HFFc6 (cell line): Measurements from ENCODE around the gene SPOPL. TPM values are rescaled to one million over a fixed set of nuclear protein-coding genes. Genes with fewer than 3 reads are reported as not detected.
A peak's percentile ranks its signal among the peaks of the same experiment; 100 is the strongest.
"Not testable (repeated sequence)": the region's sequence is repeated elsewhere in the genome, so short reads cannot be mapped to it uniquely, and the experiment has no call there.

Experiments used
- DNase-seq: peaks from one replicate; pipeline ENCODE4 v3.0.0-alpha.2; 2018
- H3K27ac Mint-ChIP-seq: 2 replicates; pipeline ENCODE4 v1.8.0; 2020; ENCODE audit warnings: mild to moderate bottlenecking, mixed read lengths
- H3K27me3 Mint-ChIP-seq: 2 replicates; pipeline ENCODE4 v1.8.0; 2021; ENCODE audit warnings: mild to moderate bottlenecking, moderate library complexity, mixed read lengths; ENCODE audit not compliant: insufficient read depth
- H3K36me3 Mint-ChIP-seq: 2 replicates; pipeline ENCODE4 v1.8.0; 2021; ENCODE audit warnings: low read depth, mixed read lengths
- H3K4me1 Mint-ChIP-seq: 2 replicates; pipeline ENCODE4 v1.8.0; 2020; ENCODE audit warnings: low read depth, mixed read lengths
- H3K4me3 Mint-ChIP-seq: 2 replicates; pipeline ENCODE4 v1.8.0; 2020; ENCODE audit warnings: mild to moderate bottlenecking, moderate library complexity, mixed read lengths
- H3K9me3 Mint-ChIP-seq: 2 replicates; pipeline ENCODE4 v1.8.0; 2020; ENCODE audit warnings: mild to moderate bottlenecking, mixed read lengths
- total RNA-seq, 6 experiments: library from RNA; stranded (reverse); fragmentation: NEBNext Ultra II Directional; extraction: Animal tissue kit (Norgen Biotek cat#: 25700); gene quantifications; 2 replicates in 1 of 6; 3 replicates in 5 of 6; pipeline ENCODE4 v1.2.3, GENCODE V29; 2021
- TF ChIP-seq, protein P1 (sequence below): fragments of 200-600 bp; sonication (generic); IDR thresholded peaks from 2 replicates; pipeline ENCODE4 v1.5.0; 2021; ENCODE audit warnings: antibody characterized with exemption, mild to moderate bottlenecking

The SPOPL gene
- total RNA-seq, 6 experiments from 2014 or later, result 9.5 to 13.6 (median 12.3) TPM

DNA sequence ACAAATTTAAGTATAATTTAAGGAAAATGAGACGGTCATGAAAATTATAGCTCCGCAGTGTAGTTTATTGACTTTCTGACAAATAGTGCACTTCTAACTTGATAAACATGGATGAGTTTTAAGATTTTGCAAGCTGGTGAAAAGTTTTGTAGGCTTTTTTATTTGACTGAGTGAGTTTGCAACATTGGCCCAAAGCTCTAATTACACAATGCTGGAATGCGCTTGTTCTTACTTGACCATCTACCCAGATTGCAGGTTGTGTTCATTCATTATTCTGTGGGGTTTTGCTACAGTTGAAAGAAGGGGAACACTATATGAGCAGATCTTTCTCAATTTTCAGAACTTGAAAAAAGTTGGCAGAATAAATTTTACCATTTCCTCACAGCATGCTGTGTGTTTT is 13.5 kb downstream of the SPOPL start:
- no peaks in the 10 kb centered on the region for H3K27me3 Mint-ChIP-seq
- no peak for DNase-seq
- H3K4me1 Mint-ChIP-seq, result peaks cover 31% of the 10 kb centered on the region
- TF ChIP-seq, protein P1, sequence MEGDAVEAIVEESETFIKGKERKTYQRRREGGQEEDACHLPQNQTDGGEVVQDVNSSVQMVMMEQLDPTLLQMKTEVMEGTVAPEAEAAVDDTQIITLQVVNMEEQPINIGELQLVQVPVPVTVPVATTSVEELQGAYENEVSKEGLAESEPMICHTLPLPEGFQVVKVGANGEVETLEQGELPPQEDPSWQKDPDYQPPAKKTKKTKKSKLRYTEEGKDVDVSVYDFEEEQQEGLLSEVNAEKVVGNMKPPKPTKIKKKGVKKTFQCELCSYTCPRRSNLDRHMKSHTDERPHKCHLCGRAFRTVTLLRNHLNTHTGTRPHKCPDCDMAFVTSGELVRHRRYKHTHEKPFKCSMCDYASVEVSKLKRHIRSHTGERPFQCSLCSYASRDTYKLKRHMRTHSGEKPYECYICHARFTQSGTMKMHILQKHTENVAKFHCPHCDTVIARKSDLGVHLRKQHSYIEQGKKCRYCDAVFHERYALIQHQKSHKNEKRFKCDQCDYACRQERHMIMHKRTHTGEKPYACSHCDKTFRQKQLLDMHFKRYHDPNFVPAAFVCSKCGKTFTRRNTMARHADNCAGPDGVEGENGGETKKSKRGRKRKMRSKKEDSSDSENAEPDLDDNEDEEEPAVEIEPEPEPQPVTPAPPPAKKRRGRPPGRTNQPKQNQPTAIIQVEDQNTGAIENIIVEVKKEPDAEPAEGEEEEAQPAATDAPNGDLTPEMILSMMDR, result no peak
- H3K27ac Mint-ChIP-seq, result no peak overlapping the region
- H3K4me3 Mint-ChIP-seq, result no peak overlapping the region
- no peaks in the 10 kb centered on the region for H3K36me3 Mint-ChIP-seq
- no peaks in the 10 kb centered on the region for H3K9me3 Mint-ChIP-seq

DNA sequence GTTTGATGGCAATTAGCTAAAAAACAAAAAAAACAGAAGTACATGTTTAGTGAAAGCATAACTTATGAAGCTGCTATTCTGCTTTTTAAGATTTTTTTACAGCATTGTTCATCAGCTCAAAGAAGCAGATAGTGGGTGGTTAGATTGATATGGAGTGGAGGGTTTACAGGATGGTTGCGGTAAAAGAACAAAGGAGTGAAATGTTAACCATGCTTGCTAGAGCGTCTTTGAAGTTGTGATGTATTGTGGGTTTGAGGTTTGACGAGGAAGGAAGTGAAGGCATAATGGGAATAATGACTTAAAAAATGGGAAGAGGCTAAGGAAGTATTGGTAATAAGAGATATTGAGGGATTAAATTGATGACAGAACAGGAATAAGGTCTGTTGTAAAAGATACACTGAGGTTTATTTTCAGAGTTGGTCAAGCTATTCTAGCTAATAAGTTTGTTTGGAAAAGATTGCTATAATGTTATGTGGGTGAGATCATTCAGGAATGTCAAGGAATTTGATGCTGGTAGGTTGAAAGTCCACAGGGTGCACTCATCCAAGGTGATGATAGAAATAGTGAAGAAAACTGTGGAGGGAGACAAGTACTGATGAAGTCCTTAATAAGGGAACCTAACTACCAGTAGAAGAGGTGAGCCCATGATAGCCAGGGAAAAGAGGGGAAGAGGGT is 14.6 kb downstream of the SPOPL start:
- H3K4me1 Mint-ChIP-seq, result peaks cover 31% of the 10 kb centered on the region
- H3K27ac Mint-ChIP-seq, result peak overlapping the region; percentile 0; the same call in 1 of the 2 replicates
- no peaks in the 10 kb centered on the region for H3K9me3 Mint-ChIP-seq
- no peak overlapping the region for H3K4me3 Mint-ChIP-seq
- H3K36me3 Mint-ChIP-seq, result no peaks in the 10 kb centered on the region
- no peaks in the 10 kb centered on the region for H3K27me3 Mint-ChIP-seq
- TF ChIP-seq, protein P1, result no peak
- peak; percentile 22 for DNase-seq

DNA sequence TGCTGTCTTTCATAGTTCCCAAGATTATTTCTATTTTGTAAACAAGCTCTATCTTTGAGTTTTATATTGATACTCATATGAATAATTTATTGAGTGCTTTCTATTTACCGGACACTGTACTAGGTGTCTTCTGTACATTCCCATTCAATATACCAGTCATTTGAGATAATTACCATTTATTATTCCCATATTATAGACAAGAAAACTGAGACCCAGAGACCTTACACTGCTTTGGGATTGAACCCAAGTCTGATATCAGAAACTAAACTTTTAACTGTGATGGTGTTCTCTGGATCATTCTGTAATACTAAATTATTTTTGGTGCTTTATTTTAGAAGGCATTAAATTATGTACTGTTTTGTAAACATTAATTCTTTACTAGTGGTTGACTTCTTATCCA is 17.3 kb downstream of the SPOPL start:
- Mint-ChIP-seq H3K27me3 (no peaks in the 10 kb centered on the region), H3K4me3 (no peak overlapping the region), H3K36me3 (peaks cover 9% of the 10 kb centered on the region), H3K4me1 (peaks cover 24% of the 10 kb centered on the region), H3K27ac (no peak overlapping the region), H3K9me3 (peaks cover 6% of the 10 kb centered on the region; the same call in 1 of the 2 replicates)
- TF ChIP-seq, protein P1, result no peak
- DNase-seq, result no peak

DNA sequence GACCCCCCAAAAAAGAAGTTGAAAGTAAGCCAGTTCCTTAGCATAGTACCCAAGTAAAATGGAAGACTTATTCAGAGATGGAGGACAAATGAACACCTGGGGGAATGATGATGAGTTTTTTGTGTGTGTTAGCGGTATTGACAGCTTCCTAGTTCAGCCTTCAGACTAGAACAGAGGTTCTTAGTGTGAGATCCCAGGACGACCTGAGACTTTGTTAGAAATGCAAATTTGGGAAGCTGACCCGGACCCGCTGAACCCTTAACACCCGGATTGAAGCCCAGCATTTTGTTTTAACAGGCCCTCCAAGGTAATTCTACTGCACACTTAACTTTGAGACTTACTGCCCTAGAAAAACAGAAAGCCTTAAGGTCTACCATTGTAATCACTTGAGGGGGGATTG is 20.3 kb downstream of the SPOPL start:
- Mint-ChIP-seq H3K36me3 (peaks cover 22% of the 10 kb centered on the region), H3K27me3 (no peaks in the 10 kb centered on the region), H3K9me3 (peaks cover 6% of the 10 kb centered on the region), H3K4me3 (no peak overlapping the region), H3K4me1 (peaks cover 5% of the 10 kb centered on the region), H3K27ac (no peak overlapping the region)
- TF ChIP-seq, protein P1, result no peak
- no peak for DNase-seq

DNA sequence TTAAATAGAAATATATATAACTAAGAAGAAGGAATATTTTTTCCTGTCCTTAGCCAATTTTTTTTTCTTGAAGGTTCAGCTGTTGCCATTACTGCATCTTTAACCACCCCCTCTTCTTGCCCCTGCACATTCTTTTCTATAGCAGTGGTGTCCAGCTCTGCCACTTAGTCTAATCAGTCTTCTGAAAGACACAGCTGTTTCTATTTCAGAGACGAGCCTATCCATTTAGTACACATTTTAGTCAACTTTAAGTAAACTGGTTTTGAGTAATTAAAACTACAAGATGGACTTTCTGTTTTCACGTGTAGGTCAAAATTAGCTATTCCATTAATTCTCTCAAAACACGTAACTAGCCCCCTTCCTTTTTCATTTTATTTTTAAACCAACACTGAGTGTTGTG is 21.0 kb downstream of the SPOPL start:
- DNase-seq, result no peak
- Mint-ChIP-seq H3K36me3 (peaks cover 22% of the 10 kb centered on the region), H3K4me3 (no peak overlapping the region), H3K4me1 (no peaks in the 10 kb centered on the region; the same call in 1 of the 2 replicates), H3K9me3 (peaks cover 6% of the 10 kb centered on the region), H3K27ac (no peak overlapping the region), H3K27me3 (no peaks in the 10 kb centered on the region)
- TF ChIP-seq, protein P1, result no peak

DNA sequence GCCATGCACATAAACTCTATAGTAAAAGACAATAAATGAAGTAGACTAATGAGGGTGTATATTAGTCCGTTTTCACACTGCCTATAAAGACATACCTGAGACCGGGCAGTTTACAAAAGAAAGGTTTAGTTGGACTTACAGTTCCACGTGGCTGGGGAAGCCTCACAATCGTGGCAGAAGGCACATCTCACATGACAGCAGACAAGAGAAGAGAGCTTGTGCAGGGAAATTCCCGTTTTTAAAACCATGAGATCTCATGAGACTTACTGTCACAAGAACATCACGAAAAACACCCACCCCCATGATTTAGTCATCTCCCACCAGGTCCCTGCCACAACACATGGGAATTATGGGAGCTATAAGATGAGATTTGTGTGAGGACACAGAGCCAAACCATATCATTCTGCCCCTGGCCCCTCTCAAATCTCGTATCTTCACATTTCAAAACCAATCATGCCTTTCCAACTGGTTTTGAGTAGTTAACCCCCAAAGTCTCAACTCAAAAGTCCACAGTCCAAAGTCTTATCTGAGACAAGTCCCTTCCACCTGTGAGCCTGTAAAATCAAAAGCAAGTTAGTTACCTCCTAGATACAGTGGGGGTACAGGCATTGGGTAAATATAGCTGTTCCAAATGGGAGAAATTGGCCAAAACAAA is 21.6 kb downstream of the SPOPL start:
- not testable (repeated sequence) for H3K9me3 Mint-ChIP-seq, H3K4me1 Mint-ChIP-seq

DNA sequence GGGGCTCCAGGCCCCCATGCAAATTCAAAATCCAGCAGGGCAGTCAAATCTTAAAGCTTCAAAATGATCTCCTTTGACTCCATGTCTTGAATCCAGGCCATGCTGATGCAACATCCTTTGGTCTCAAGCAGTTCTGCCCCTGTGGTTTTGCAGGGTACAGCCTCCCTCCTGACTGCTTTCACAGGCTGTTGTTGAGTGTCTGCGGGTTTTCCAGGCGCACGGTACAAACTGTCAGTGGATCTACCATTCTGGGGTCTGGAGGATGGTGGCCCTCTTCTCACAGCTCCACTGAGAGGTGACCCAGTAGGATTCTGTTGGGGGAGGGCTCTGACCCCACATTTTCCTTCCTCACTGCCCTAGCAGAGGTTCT is 22.1 kb downstream of the SPOPL start:
- H3K9me3 Mint-ChIP-seq, H3K4me1 Mint-ChIP-seq, DNase-seq, H3K27me3 Mint-ChIP-seq, H3K27ac Mint-ChIP-seq, H3K4me3 Mint-ChIP-seq: not testable (repeated sequence)
- peaks cover 22% of the 10 kb centered on the region for H3K36me3 Mint-ChIP-seq

More for the DNA sequence above, 21.6 kb downstream of the SPOPL start:
- not testable (repeated sequence) for H3K4me3 Mint-ChIP-seq, H3K27me3 Mint-ChIP-seq, H3K27ac Mint-ChIP-seq, DNase-seq
- H3K36me3 Mint-ChIP-seq, result peaks cover 22% of the 10 kb centered on the region

DNA sequence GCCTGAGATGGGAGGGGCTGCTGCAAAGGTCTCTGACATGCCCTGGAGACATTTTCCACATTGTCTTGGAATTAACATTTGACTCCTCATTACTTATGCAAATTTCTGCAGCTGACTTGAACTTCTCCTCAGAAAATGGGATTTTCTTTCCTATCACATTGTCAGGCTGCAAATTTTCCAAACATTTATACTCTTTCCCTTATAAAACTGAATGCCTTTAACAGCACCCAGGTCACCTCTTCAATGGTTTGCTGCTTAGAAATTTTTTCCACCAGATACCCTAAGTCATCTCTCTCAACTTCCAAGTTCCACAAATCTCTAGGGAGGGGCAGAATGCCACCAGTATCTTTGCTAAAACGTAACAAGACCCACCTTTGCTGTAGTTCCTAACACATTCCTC is 22.8 kb downstream of the SPOPL start:
- H3K36me3 Mint-ChIP-seq, result peaks cover 22% of the 10 kb centered on the region
- not testable (repeated sequence) for H3K27me3 Mint-ChIP-seq, H3K4me1 Mint-ChIP-seq, H3K27ac Mint-ChIP-seq, H3K4me3 Mint-ChIP-seq, DNase-seq, H3K9me3 Mint-ChIP-seq
